Progenitor cell of endocrine pancreas (in vitro differentiated cells): Measurements from ENCODE around the gene UNC13D. TPM values are rescaled to one million over a fixed set of nuclear protein-coding genes. Genes with fewer than 3 reads are reported as not detected.

Experiments used
- DNase-seq: peaks from one replicate; pipeline ENCODE4 v3.0.0; 2021; ENCODE audit warnings: low spot score; ENCODE audit not compliant: unreplicated experiment
- H3K27ac Mint-ChIP-seq: 2 replicates; pipeline ENCODE4 v1.8.0; 2021; ENCODE audit warnings: mild to moderate bottlenecking, moderate library complexity, mixed read lengths
- H3K27me3 Mint-ChIP-seq: 2 replicates; pipeline ENCODE4 v1.8.0; 2021; ENCODE audit warnings: mixed read lengths
- H3K36me3 Mint-ChIP-seq: 2 replicates; pipeline ENCODE4 v1.8.0; 2022; ENCODE audit warnings: mixed read lengths; ENCODE audit not compliant: insufficient read depth
- H3K4me1 Mint-ChIP-seq: 2 replicates; pipeline ENCODE4 v1.8.0; 2021; ENCODE audit warnings: low read depth, mixed read lengths
- H3K4me3 Mint-ChIP-seq: 2 replicates; pipeline ENCODE4 v1.8.0; 2021; ENCODE audit warnings: low read depth, mild to moderate bottlenecking, moderate library complexity, mixed read lengths
- H3K9me3 Mint-ChIP-seq: 2 replicates; pipeline ENCODE4 v1.8.0; 2021; ENCODE audit warnings: low read depth, mixed read lengths
- CTCF ChIP-seq: fragments of 200-600 bp; sonication (generic); IDR thresholded peaks from one replicate; pipeline ENCODE4 v1.5.0; 2021; ENCODE audit warnings: antibody characterized with exemption, mild to moderate bottlenecking; ENCODE audit not compliant: unreplicated experiment
- total RNA-seq: library from RNA; stranded (reverse); gene quantifications from 2 replicates; pipeline ENCODE4 v1.2.1, GENCODE V29; 2021

Gene UNC13D
- total RNA-seq, 1 donor from 2014 or later: 2.7 TPM

DNA sequence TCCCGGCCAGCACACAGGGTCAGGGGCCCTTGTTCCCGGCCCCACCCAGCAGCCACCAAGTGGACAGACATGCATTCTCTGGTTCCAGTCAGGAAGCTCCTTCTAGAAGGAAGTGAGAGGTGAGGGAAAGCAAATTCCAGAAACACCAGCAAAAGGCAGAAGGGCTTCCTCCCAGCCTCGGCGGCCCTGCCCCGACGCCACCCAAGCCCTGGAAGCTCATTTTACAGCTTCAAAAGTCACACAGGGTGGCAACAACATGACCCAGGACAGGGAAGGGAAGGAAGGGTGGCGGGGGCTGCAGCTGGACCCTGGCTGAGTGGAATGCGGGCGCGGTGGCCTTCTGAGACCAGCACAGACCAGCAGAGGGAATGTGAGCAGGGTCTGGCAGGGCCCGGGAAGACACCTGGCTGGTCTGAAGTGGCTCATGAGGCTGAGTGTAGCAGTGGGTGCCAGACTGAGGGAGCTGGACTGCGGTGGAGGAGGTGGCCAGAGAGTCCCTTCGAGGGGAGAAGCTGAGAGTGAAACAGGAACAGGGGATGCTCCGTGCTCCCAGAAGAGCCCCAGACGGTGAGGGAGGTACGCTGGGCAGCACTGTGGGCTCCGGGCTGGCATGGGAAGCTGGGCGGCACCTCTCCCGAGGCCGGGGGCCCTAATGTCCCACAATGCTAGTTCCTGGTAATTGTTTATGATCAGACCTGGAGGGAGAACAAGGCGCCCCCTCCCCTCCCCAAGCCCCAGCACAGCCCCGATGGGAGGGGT lies 1.9 kb upstream of the UNC13D start:
- Mint-ChIP-seq H3K36me3 (peaks cover 6% of the 10 kb centered on the region), H3K4me3 (no peak overlapping the region), H3K4me1 (peaks cover 12% of the 10 kb centered on the region), H3K9me3 (no peaks in the 10 kb centered on the region), H3K27me3 (no peaks in the 10 kb centered on the region), H3K27ac (peak overlapping the region; percentile 84)
- DNase-seq: no peak
- TF ChIP-seq CTCF: no peak

- H3K27me3 Mint-ChIP-seq: no peaks in the 10 kb centered on the region
- peaks cover 6% of the 10 kb centered on the region for H3K36me3 Mint-ChIP-seq
- no peak overlapping the region for H3K4me3 Mint-ChIP-seq
- peak; percentile 55 for DNase-seq
- TF ChIP-seq CTCF: peak; percentile 65
- H3K4me1 Mint-ChIP-seq: peaks cover 12% of the 10 kb centered on the region
- H3K9me3 Mint-ChIP-seq: no peaks in the 10 kb centered on the region
- H3K27ac Mint-ChIP-seq: peak overlapping the region; percentile 86
Measured at GRCh38 chr17:75845058-75845711, 981 bp upstream of the UNC13D start.

DNA sequence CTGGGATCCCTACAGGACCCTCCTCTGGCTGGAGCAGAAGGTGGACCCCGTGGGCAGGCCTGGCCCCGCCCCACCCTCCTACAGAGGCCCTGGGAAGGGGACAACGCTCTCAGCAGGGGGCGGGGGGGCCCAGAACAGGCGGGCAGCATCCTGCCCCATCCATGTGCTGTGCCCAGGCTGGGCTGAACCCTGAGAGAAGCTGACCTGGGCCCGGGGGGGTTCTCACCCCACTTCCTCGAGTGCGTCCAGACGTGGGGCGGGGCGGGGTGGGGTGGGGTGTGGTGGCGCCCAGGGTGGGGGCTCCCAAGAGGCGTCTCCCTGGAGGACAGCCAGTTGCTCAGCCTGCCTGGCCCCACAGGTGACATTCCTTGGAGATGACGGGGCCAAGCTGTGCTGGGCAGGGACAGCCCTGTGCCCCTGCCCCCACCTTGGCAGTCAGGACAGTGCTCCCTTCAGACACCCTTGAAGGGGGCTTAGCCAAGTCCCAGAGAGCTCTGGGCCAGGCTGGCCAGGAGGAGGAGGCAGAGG lies 390 bp upstream of the UNC13D start:
- TF ChIP-seq CTCF: no peak
- H3K4me3 Mint-ChIP-seq: no peak overlapping the region
- H3K9me3 Mint-ChIP-seq: no peaks in the 10 kb centered on the region
- no peak for DNase-seq
- H3K4me1 Mint-ChIP-seq: peaks cover 12% of the 10 kb centered on the region
- no peaks in the 10 kb centered on the region for H3K27me3 Mint-ChIP-seq
- peaks cover 6% of the 10 kb centered on the region for H3K36me3 Mint-ChIP-seq
- peak overlapping the region; percentile 86 for H3K27ac Mint-ChIP-seq

DNA sequence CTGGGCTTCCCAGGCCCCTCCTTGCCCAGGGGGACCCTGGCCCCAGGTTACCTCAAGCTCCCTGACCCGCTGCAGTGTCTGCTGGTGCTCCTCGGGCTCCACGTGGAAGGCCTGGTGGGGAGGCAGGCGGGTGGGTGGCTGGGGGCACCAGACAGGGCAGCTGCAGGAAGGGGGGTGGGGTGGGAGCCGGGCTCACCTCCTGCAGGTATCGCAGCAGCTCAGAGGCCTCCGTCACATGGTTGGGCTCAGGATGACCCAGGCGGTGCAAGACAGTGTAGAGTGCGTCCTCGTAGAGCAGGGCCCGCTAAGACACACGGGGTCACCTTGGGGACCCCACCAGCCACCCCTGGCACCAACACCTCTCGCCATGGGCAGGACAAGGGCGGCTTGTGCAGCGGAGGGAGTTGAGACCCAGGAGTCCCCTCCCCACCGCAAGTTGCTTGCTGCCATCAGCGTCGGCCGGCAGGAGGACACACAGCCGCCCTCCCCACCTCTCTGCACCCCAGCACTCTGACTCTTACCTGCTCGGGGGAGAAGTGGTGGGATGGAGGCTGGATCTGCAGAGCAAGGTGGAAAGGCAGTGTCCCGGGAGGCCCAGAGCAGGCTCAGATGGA lies 1.1 kb downstream of the UNC13D start:
- Mint-ChIP-seq H3K36me3 (peaks cover 4% of the 10 kb centered on the region), H3K4me3 (no peak overlapping the region), H3K4me1 (peaks cover 12% of the 10 kb centered on the region), H3K27ac (no peak overlapping the region), H3K27me3 (no peaks in the 10 kb centered on the region), H3K9me3 (no peaks in the 10 kb centered on the region)
- no peak for TF ChIP-seq CTCF
- DNase-seq: no peak

DNA sequence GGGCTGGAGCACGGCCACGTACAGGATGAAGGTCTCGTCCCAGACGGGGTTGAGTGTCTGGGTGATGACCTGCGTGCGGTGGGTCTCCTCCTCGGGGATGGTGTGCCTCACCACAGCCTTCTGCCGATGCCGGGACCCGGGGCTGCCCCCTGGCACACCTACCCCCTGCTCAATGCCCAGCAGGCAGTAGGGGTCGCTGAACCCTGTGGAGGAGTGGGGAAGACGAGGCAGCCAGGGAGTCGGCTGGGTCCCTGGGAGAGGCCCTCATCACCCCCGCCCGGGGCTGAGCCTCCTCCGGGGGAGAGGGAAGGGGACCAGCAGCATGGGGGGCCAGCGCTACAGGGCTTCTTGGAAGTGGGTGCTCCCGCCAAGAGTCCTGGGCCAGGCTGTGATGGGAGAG lies 1.8 kb downstream of the UNC13D start:
- no peak for TF ChIP-seq CTCF
- H3K9me3 Mint-ChIP-seq: no peaks in the 10 kb centered on the region
- peaks cover 12% of the 10 kb centered on the region for H3K4me1 Mint-ChIP-seq
- no peak overlapping the region for H3K27ac Mint-ChIP-seq
- H3K27me3 Mint-ChIP-seq: no peaks in the 10 kb centered on the region
- H3K36me3 Mint-ChIP-seq: peaks cover 2% of the 10 kb centered on the region
- no peak overlapping the region for H3K4me3 Mint-ChIP-seq
- DNase-seq: no peak
